Panc1 (cell line): ENCODE results near the gene YIPF5. TPM values are rescaled to one million over a fixed set of nuclear protein-coding genes. Genes with fewer than 3 reads are reported as not detected.

Experiments
- ATAC-seq: fragments of 200-7000 bp; cut with Tn5 transposase; 2 replicates; pipeline ENCODE4 v1.9.1; 2020; ENCODE audit warnings: mild to moderate bottlenecking, moderate library complexity
- BruUV-seq: library from RNA; stranded (reverse); fragments of 400-500 nt; replicated peaks from 2 replicates; lab custom pipeline; 2021; lab: Mats Ljungman, UMichigan
- CTCF ChIA-PET: fragments of 300-600 bp; sonication (Branson Sonifier 250); formaldehyde crosslinking; loops from one replicate; lab custom pipeline; 2022; ENCODE audit warnings: antibody characterized with exemption; lab: Charles Lee
- POLR2A ChIA-PET: fragments of 300-600 bp; sonication (Branson Sonifier 250); formaldehyde crosslinking; loops from one replicate; lab custom pipeline; 2022; ENCODE audit warnings: antibody characterized with exemption; lab: Charles Lee
- DNase-seq: peaks from one replicate; pipeline ENCODE4 v3.0.0-alpha.2; 2010; ENCODE audit warnings: low read depth, low spot score
- H3K27ac ChIP-seq: 2 replicates; pipeline ENCODE4 v1.5.1; 2011; ENCODE audit warnings: mild to moderate bottlenecking, low read length, inconsistent platforms
- H3K27me3 ChIP-seq: fragments of 200-500 bp; sonication (Bioruptor generic); 2 replicates; pipeline ENCODE4 v1.6.0; 2014; ENCODE audit warnings: low read length, inconsistent platforms; ENCODE audit not compliant: control insufficient read depth, insufficient read depth
- H3K36me3 ChIP-seq: fragments of 200-500 bp; sonication (Bioruptor generic); 2 replicates; pipeline ENCODE4 v1.5.1; 2014; ENCODE audit warnings: inconsistent platforms, mild to moderate bottlenecking, low read length, moderate library complexity; ENCODE audit not compliant: control insufficient read depth, insufficient read depth
- H3K4me1 ChIP-seq: 2 replicates; pipeline ENCODE4 v1.5.1; 2011; ENCODE audit warnings: inconsistent platforms, mild to moderate bottlenecking, low read length, moderate library complexity; ENCODE audit not compliant: control insufficient read depth, insufficient read depth
- H3K4me3 ChIP-seq, 2 experiments: 2 replicates each; pipeline ENCODE4 v1.5.1; 2011 to 2012; ENCODE audit warnings: low read depth in 2 of 2, low read length in 2 of 2, mild to moderate bottlenecking in 2 of 2, inconsistent platforms in 1 of 2, moderate library complexity in 1 of 2
- H3K9me3 ChIP-seq: fragments of 200-500 bp; sonication (Bioruptor generic); 2 replicates; pipeline ENCODE4 v1.5.1; 2014; ENCODE audit warnings: low read depth, mild to moderate bottlenecking, inconsistent platforms, low read length, moderate library complexity; ENCODE audit not compliant: control insufficient read depth, insufficient read depth
- CTCF ChIP-seq: fragments of 450-650 bp; IDR thresholded peaks from 2 replicates; pipeline ENCODE4 v1.5.1; 2017; ENCODE audit warnings: mild to moderate bottlenecking
- POLR2AphosphoS5 ChIP-seq: IDR thresholded peaks from 2 replicates; pipeline ENCODE4 v1.6.1; 2012; ENCODE audit warnings: mild to moderate bottlenecking, low read depth, low read length, moderate library complexity
- SIN3A ChIP-seq: IDR thresholded peaks from 2 replicates; pipeline ENCODE4 v1.6.1; 2012; ENCODE audit warnings: low read depth, mild to moderate bottlenecking, low read length, moderate library complexity, borderline replicate concordance; ENCODE audit not compliant: insufficient read depth
- TCF7L2 ChIP-seq: IDR thresholded peaks from 2 replicates; pipeline ENCODE4 v1.6.1; 2011; ENCODE audit warnings: mild to moderate bottlenecking, low read depth, low read length, inconsistent platforms
- in situ Hi-C: cut with HindIII; loops from 2 replicates; pipeline ENCODE4 v1.10.0; 2016; ENCODE audit warnings: low sequenced_read_pairs, low pct_unique_long_range_greater_than_20kb
- intact Hi-C: fragments of 100-400 bp; cut with micrococcal nuclease; formaldehyde crosslinking; loops from one replicate; pipeline ENCODE4 v1.10.0; 2022; ENCODE audit not compliant: unreplicated experiment
- total RNA-seq: library from RNA; stranded (reverse); gene quantifications from one replicate; pipeline ENCODE4 v1.2.1, GENCODE V29; 2021; ENCODE audit not compliant: unreplicated experiment
- TF ChIP-seq, protein P1 (sequence below), 2 experiments: IDR thresholded peaks; 2 replicates each; pipeline ENCODE4 v1.6.1; 2011 to 2012; ENCODE audit warnings: low read depth in 2 of 2, control low read depth in 1 of 2, low read length in 1 of 2, mild to moderate bottlenecking in 1 of 2, moderate library complexity in 1 of 2; ENCODE audit not compliant: insufficient read depth in 1 of 2

YIPF5 gene
- total RNA-seq, 1 experiment from 2014 or later = 43.4 TPM

GRCh38 chr5:144143625-144144024 is 26.8 kb downstream of the YIPF5 start:
- ChIA-PET CTCF (no interaction called here), POLR2A (no interaction called here)
- Histone ChIP-seq H3K36me3 (no peaks in the 10 kb centered on the region), H3K4me1 (no peaks in the 10 kb centered on the region), H3K27ac (no peak overlapping the region), H3K27me3 (peaks cover 3% of the 10 kb centered on the region), H3K9me3 (no peaks in the 10 kb centered on the region), H3K4me3 (no peak overlapping the region)
- TF ChIP-seq SIN3A = no peak
- TF ChIP-seq CTCF = no peak
- intact Hi-C loops (no loop called here), in situ Hi-C loops (no loop called here)
- no peak for ATAC-seq
- DNase-seq = no peak
- no TSS peak for BruUV-seq

- DNase-seq = no peak
- H3K4me3 ChIP-seq = no peak overlapping the region
- H3K27me3 ChIP-seq = peaks cover 3% of the 10 kb centered on the region
- H3K36me3 ChIP-seq = no peaks in the 10 kb centered on the region
- H3K4me1 ChIP-seq = no peaks in the 10 kb centered on the region
- ChIA-PET POLR2A (no interaction called here), CTCF (interaction anchor here (0.5 to 0.9 kb wide), 5 partner anchors 9 to 175 kb away, joined by 3 to 4 read pairs (median 4); partner anchors contain the start of genes KCTD16 and YIPF5)
- no peaks in the 10 kb centered on the region for H3K9me3 ChIP-seq
- H3K27ac ChIP-seq = no peak overlapping the region
- TF ChIP-seq SIN3A = no peak
- no peak for TF ChIP-seq TCF7L2
- TF ChIP-seq, protein P1, sequence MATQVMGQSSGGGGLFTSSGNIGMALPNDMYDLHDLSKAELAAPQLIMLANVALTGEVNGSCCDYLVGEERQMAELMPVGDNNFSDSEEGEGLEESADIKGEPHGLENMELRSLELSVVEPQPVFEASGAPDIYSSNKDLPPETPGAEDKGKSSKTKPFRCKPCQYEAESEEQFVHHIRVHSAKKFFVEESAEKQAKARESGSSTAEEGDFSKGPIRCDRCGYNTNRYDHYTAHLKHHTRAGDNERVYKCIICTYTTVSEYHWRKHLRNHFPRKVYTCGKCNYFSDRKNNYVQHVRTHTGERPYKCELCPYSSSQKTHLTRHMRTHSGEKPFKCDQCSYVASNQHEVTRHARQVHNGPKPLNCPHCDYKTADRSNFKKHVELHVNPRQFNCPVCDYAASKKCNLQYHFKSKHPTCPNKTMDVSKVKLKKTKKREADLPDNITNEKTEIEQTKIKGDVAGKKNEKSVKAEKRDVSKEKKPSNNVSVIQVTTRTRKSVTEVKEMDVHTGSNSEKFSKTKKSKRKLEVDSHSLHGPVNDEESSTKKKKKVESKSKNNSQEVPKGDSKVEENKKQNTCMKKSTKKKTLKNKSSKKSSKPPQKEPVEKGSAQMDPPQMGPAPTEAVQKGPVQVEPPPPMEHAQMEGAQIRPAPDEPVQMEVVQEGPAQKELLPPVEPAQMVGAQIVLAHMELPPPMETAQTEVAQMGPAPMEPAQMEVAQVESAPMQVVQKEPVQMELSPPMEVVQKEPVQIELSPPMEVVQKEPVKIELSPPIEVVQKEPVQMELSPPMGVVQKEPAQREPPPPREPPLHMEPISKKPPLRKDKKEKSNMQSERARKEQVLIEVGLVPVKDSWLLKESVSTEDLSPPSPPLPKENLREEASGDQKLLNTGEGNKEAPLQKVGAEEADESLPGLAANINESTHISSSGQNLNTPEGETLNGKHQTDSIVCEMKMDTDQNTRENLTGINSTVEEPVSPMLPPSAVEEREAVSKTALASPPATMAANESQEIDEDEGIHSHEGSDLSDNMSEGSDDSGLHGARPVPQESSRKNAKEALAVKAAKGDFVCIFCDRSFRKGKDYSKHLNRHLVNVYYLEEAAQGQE (IDR thresholded peaks at IDR 0.05; ENCODE audit: insufficient read depth in 1 of 2, low read depth in 2 of 2, low read length in 1 of 2) = no peak
- TF ChIP-seq POLR2AphosphoS5 = no peak
- intact Hi-C loops = no loop called here
- no peak for ATAC-seq
- BruUV-seq = no TSS peak
- in situ Hi-C loops = no loop called here
Measured at GRCh38 chr5:144142824-144143162, 27.7 kb downstream of the YIPF5 start.

DNA sequence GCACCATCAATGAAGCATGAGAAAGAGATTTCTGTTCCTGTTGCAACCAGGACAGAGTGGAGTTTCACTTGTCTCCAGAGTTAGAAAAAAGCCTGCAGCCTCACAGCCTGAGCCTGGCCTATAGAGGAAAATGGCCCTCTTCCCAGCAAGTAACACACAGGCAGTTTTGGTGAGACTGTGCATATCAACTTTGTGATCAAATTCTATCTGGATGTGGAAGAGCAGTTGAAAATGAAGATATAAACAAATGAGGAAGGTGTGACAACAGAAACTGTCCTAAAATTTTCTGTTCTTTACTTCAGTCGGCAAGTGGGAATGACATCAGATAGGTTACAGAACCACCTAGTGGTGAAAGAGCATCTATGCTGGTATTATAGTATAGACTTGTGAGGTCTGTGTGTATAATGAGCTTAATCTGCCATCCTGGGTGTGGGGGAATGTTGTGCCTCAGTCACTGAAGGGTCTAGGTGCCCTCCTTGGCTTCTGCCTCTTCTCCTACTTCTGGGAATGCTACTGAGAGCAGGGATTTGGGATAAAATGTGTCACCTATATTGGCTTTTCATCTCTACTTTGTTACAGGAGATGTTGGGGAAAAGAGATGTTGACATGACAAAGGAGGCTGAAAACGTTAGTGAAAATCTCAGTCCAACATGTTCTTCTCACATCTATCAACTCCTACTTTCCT is 28.2 kb downstream of the YIPF5 start:
- TF ChIP-seq CTCF = peak; percentile 68
- no peak for TF ChIP-seq TCF7L2
- DNase-seq (peak; percentile 36), ATAC-seq (peak; percentile 93)
- POLR2A ChIA-PET = no interaction called here
- intact Hi-C loops (no loop called here), in situ Hi-C loops (no loop called here)
- Histone ChIP-seq H3K27me3 (peaks cover 3% of the 10 kb centered on the region), H3K4me1 (no peaks in the 10 kb centered on the region), H3K36me3 (no peaks in the 10 kb centered on the region), H3K4me3 (no peak overlapping the region), H3K9me3 (no peaks in the 10 kb centered on the region), H3K27ac (no peak overlapping the region)
- CTCF ChIA-PET = interaction anchor here (0.5 to 0.9 kb wide), 5 partner anchors 9 to 174 kb away, joined by 3 to 4 read pairs (median 4); partner anchors contain the start of genes KCTD16 and YIPF5
- BruUV-seq = no TSS peak
